ENCODE data around the gene GSTCD.

DNA sequence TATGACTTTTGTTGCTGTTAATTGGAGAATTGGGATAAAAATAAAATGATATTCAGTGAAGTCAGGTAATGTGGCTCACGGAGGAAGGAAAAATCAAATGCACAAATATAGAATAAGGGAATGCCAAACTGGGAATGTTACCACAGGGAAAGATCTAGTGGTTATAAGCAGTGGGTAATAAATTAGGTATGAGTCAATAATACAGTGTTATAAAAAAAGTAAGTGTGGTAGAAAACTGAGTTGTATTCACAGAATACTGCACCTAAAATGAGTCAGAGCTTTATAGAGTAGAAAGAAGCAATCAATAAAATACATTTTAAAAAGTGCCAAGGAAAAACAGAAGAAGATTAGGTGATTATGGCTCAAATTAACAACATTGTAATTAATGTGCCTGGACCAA is 34.6 kb upstream of the GSTCD start:
- TF ChIP-seq, protein P1, sequence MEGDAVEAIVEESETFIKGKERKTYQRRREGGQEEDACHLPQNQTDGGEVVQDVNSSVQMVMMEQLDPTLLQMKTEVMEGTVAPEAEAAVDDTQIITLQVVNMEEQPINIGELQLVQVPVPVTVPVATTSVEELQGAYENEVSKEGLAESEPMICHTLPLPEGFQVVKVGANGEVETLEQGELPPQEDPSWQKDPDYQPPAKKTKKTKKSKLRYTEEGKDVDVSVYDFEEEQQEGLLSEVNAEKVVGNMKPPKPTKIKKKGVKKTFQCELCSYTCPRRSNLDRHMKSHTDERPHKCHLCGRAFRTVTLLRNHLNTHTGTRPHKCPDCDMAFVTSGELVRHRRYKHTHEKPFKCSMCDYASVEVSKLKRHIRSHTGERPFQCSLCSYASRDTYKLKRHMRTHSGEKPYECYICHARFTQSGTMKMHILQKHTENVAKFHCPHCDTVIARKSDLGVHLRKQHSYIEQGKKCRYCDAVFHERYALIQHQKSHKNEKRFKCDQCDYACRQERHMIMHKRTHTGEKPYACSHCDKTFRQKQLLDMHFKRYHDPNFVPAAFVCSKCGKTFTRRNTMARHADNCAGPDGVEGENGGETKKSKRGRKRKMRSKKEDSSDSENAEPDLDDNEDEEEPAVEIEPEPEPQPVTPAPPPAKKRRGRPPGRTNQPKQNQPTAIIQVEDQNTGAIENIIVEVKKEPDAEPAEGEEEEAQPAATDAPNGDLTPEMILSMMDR (IDR thresholded peaks at IDR 0.05): no peak
- TF ChIP-seq POLR2AphosphoS5 (IDR thresholded peaks at IDR 0.05; ENCODE audit: insufficient read depth in 1 of 2, low read depth in 1 of 2) (no peak), POLR2A (IDR thresholded peaks at IDR 0.05) (no peak)

Measured in vagina (tissue), 2 donors.